ENCODE measurements around the gene DHTKD1. TPM values are rescaled to one million over a fixed set of nuclear protein-coding genes. Genes with fewer than 3 reads are reported as not detected.

DHTKD1 gene
- total RNA-seq, 1 donor from 2014 or later = 12.6 TPM

- Histone ChIP-seq H3K9me3 (no peaks in the 10 kb centered on the region), H3K4me3 (no peak overlapping the region), H3K27ac (no peak overlapping the region), H3K27me3 (no peaks in the 10 kb centered on the region), H3K36me3 (no peaks in the 10 kb centered on the region), H3K4me1 (peaks cover 0 to 4% of the 10 kb centered on the region in 2 donors)
- intact Hi-C loops (cut with DNase I) = no loop called here
- no peak for TF ChIP-seq CTCF (IDR thresholded peaks at IDR 0.05)
- DNase-seq (ENCODE audit: low spot score in 2 of 2) = no peak
These were observed 13.0 kb upstream of the DHTKD1 start for GRCh38 chr10:12055732-12056131.

- no peak for TF ChIP-seq CTCF (IDR thresholded peaks at IDR 0.05)
- H3K4me1 ChIP-seq = peaks cover 0 to 4% of the 10 kb centered on the region in 2 donors
- H3K4me3 ChIP-seq = no peak overlapping the region
- DNase-seq (ENCODE audit: low spot score in 2 of 2) = no peak
- H3K9me3 ChIP-seq = no peaks in the 10 kb centered on the region
- no peaks in the 10 kb centered on the region for H3K36me3 ChIP-seq
- no peak overlapping the region for H3K27ac ChIP-seq
- intact Hi-C loops (cut with DNase I) = no loop called here
- H3K27me3 ChIP-seq = no peaks in the 10 kb centered on the region
These were observed 12.0 kb upstream of the DHTKD1 start for GRCh38 chr10:12056748-12057147.

- no peak for DNase-seq (ENCODE audit: low spot score in 2 of 2)
- Histone ChIP-seq H3K36me3 (no peaks in the 10 kb centered on the region), H3K9me3 (no peaks in the 10 kb centered on the region), H3K4me3 (no peak overlapping the region), H3K27me3 (no peaks in the 10 kb centered on the region), H3K27ac (no peak overlapping the region), H3K4me1 (no peaks in the 10 kb centered on the region)
- intact Hi-C loops (cut with DNase I) = loop anchor here (10.0 kb wide), 1 partner anchor 1044 kb away; the partner anchor contains the start of gene OPTN
- no peak for TF ChIP-seq CTCF (IDR thresholded peaks at IDR 0.05)
These were observed 7.6 kb upstream of the DHTKD1 start for GRCh38 chr10:12061124-12061523.

GRCh38 chr10:12062754-12063482 lies 5.8 kb upstream of the DHTKD1 start:
- Histone ChIP-seq H3K27ac (no peak overlapping the region), H3K4me3 (no peak overlapping the region), H3K36me3 (no peaks in the 10 kb centered on the region), H3K9me3 (no peaks in the 10 kb centered on the region), H3K4me1 (no peaks in the 10 kb centered on the region), H3K27me3 (no peaks in the 10 kb centered on the region)
- DNase-seq (ENCODE audit: low spot score in 2 of 2) = no peak
- intact Hi-C loops (cut with DNase I) = loop anchor here (10.0 kb wide), 1 partner anchor 1042 kb away; the partner anchor contains the start of gene OPTN
- TF ChIP-seq CTCF (IDR thresholded peaks at IDR 0.05) = no peak

- intact Hi-C loops (cut with DNase I) = loop anchor here (10.0 kb wide), 1 partner anchor 1041 kb away; the partner anchor contains the start of gene OPTN
- DNase-seq (ENCODE audit: low spot score in 2 of 2) = no peak
These were observed 5.3 kb upstream of the DHTKD1 start for GRCh38 chr10:12063483-12063818.

More at GRCh38 chr10:12063483-12063818, 5.3 kb upstream of the DHTKD1 start:
- TF ChIP-seq CTCF (IDR thresholded peaks at IDR 0.05) = no peak
- no peaks in the 10 kb centered on the region for H3K4me1 ChIP-seq
- no peaks in the 10 kb centered on the region for H3K27me3 ChIP-seq
- no peaks in the 10 kb centered on the region for H3K36me3 ChIP-seq
- no peak overlapping the region for H3K4me3 ChIP-seq
- H3K9me3 ChIP-seq = no peaks in the 10 kb centered on the region
- H3K27ac ChIP-seq = no peak overlapping the region

All from ascending aorta (tissue), 2 donors.